CD14-positive monocyte (primary cell): ENCODE data around the gene DTNA. TPM values are rescaled to one million over a fixed set of nuclear protein-coding genes. Genes with fewer than 3 reads are reported as not detected.

Experiments
- DNase-seq, 3 donors: peaks; one replicate each; pipeline ENCODE4 v3.0.0-alpha.2; 2011 to 2022
- H2AFZ ChIP-seq: 2 replicates; pipeline ENCODE4 v1.6.0; 2012; ENCODE audit warnings: mild to moderate bottlenecking, low read depth, low read length, inconsistent platforms; ENCODE audit not compliant: insufficient read depth, poor library complexity, severe bottlenecking
- H3K27ac ChIP-seq, 2 donors: 1 replicate in 1 of 2; 2 replicates in 1 of 2; pipeline ENCODE4 v1.5.1; 2012 to 2013; ENCODE audit warnings: low read length in 2 of 2, control low read depth in 1 of 2, inconsistent platforms in 1 of 2, low read depth in 1 of 2, mild to moderate bottlenecking in 1 of 2
- H3K27me3 ChIP-seq, 2 donors: one replicate each; pipeline versions ENCODE4 v1.6.0 to v1.6.1; 2011 to 2013; ENCODE audit warnings: low read length in 2 of 2; ENCODE audit not compliant: control insufficient read depth in 2 of 2, insufficient read depth in 2 of 2
- H3K36me3 ChIP-seq, 2 donors: replicated peaks in 1 of 2; 1 replicate in 1 of 2; 2 replicates in 1 of 2; pipeline versions ENCODE4 v1.5.1 to v1.6.1; 2012 to 2013; ENCODE audit warnings: low read length in 2 of 2, control low read depth in 1 of 2, inconsistent platforms in 1 of 2, mild to moderate bottlenecking in 1 of 2; ENCODE audit not compliant: insufficient read depth in 2 of 2, control insufficient read depth in 1 of 2
- H3K4me1 ChIP-seq, 2 donors: 1 replicate in 1 of 2; 2 replicates in 1 of 2; pipeline versions ENCODE4 v1.5.1 to v1.6.1; 2012 to 2013; ENCODE audit warnings: low read length in 2 of 2, control low read depth in 1 of 2, inconsistent platforms in 1 of 2, mild to moderate bottlenecking in 1 of 2, moderate library complexity in 1 of 2; ENCODE audit not compliant: insufficient read depth in 2 of 2, control insufficient read depth in 1 of 2
- H3K4me2 ChIP-seq: replicated peaks from 2 replicates; pipeline ENCODE3; 2012; ENCODE audit warnings: low read length, moderate library complexity, mild to moderate bottlenecking; ENCODE audit not compliant: poor library complexity, severe bottlenecking; ENCODE audit errors: extremely low read depth
- H3K4me3 ChIP-seq, 3 experiments: fragments of 200-600 bp in 1 of 3; sonication (generic) in 1 of 3; replicated peaks in 1 of 3; 1 replicate in 2 of 3; 2 replicates in 1 of 3; pipeline ENCODE4 v1.5.1; 2011 to 2013; ENCODE audit warnings: low read length in 3 of 3, mild to moderate bottlenecking in 3 of 3, control low read depth in 2 of 3, low read depth in 2 of 3, inconsistent platforms in 1 of 3, moderate library complexity in 1 of 3
- H3K79me2 ChIP-seq: 2 replicates; pipeline ENCODE4 v1.6.0; 2012; ENCODE audit warnings: mild to moderate bottlenecking, control low read depth, inconsistent platforms, low read length, moderate library complexity; ENCODE audit not compliant: insufficient read depth
- H3K9ac ChIP-seq: 2 replicates; pipeline ENCODE4 v1.6.0; 2017; ENCODE audit warnings: low read length, mild to moderate bottlenecking; ENCODE audit not compliant: insufficient read depth, poor library complexity, severe bottlenecking
- H3K9me3 ChIP-seq, 2 donors: replicated peaks in 1 of 2; 1 replicate in 1 of 2; 2 replicates in 1 of 2; pipeline versions ENCODE4 v1.5.1 to v1.6.1; 2012 to 2013; ENCODE audit warnings: low read length in 2 of 2, control low read depth in 1 of 2; ENCODE audit not compliant: control insufficient read depth in 1 of 2, insufficient read depth in 1 of 2
- H4K20me1 ChIP-seq: 2 replicates; pipeline ENCODE4 v1.6.0; 2012; ENCODE audit warnings: mild to moderate bottlenecking, low read length, control low read depth, moderate library complexity; ENCODE audit not compliant: insufficient read depth
- H3K27ac Mint-ChIP-seq, 7 donors: one replicate each; pipeline ENCODE4 v1.8.0; 2020; ENCODE audit warnings: mild to moderate bottlenecking in 7 of 7, mixed read lengths in 7 of 7, moderate library complexity in 6 of 7, inconsistent platforms in 2 of 7
- H3K27me3 Mint-ChIP-seq, 3 donors: one replicate each; pipeline ENCODE4 v1.8.0; 2021 to 2022; ENCODE audit warnings: low read depth in 3 of 3, mild to moderate bottlenecking in 3 of 3, mixed read lengths in 3 of 3, moderate library complexity in 3 of 3, inconsistent platforms in 1 of 3
- H3K36me3 Mint-ChIP-seq, 2 donors: one replicate each; pipeline ENCODE4 v1.8.0; 2020; ENCODE audit warnings: mixed read lengths in 2 of 2, inconsistent platforms in 1 of 2, mild to moderate bottlenecking in 1 of 2
- H3K4me1 Mint-ChIP-seq: one replicate; pipeline ENCODE4 v1.8.0; 2020; ENCODE audit warnings: mild to moderate bottlenecking, mixed read lengths
- H3K4me3 Mint-ChIP-seq, 2 donors: one replicate each; pipeline ENCODE4 v1.8.0; 2020; ENCODE audit warnings: mild to moderate bottlenecking in 2 of 2, mixed read lengths in 2 of 2, moderate library complexity in 1 of 2
- H3K9me3 Mint-ChIP-seq, 7 donors: one replicate each; pipeline ENCODE4 v1.8.0; 2020 to 2022; ENCODE audit warnings: mixed read lengths in 7 of 7, mild to moderate bottlenecking in 6 of 7, moderate library complexity in 6 of 7, inconsistent platforms in 2 of 7
- WGBS: methylation state at CpG from one replicate; pipeline ENCODE4 v1.1.5; 2013; ENCODE audit warnings: missing lambda C conversion rate; ENCODE audit not compliant: insufficient coverage; 5-methylcytosine and 5-hydroxymethylcytosine counted together
- intact Hi-C, 2 donors: fragments of 100-400 bp; cut with micrococcal nuclease; formaldehyde crosslinking; loops; one replicate each; pipeline versions ENCODE4 v1.15.0 to v1.15.1; 2023
- polyA plus RNA-seq, 3 donors: library from polyadenylated mRNA; depleted of rRNA in 1 of 3; unstranded in 2 of 3; stranded (reverse) in 1 of 3; fragments of 300-500 nt in 2 of 3; fragments of >200 nt in 1 of 3; fragmentation: Illumina TruSeq in 2 of 3; gene quantifications; 1 replicate in 2 of 3; 2 replicates in 1 of 3; pipeline ENCODE4 v1.2.3, GENCODE V29; 2012 to 2021
- TF ChIP-seq, protein P1 (sequence below): fragments of 200-600 bp; IDR thresholded peaks from one replicate; pipeline ENCODE4 v1.8.0; 2022; ENCODE audit warnings: antibody characterized with exemption, mild to moderate bottlenecking

The DTNA gene
- polyA plus RNA-seq, 3 donors: 0.53 to 2.3 (median 0.76) TPM

DNA sequence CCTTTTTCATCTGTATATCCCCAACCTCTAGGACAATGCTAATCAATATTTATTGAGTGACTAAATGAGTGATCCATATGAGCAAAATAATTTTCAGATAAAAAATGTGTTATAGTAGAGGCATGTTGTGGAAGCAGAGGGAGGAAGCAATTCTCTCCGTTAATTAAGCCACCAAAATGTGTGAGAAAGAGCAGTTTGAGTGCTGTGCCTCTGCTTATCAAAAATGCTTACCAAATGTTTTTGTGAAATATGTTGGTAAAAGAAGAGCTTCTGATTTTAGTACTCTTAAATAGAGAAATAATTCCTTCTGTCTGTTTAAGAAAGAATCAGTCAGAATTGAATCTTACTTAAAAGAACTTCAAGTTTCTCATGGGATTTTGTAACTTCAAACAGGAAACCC, 90.3 kb downstream of the DTNA start:
- Histone ChIP-seq H2AFZ (no peak overlapping the region), H3K79me2 (no peaks in the 10 kb centered on the region), H3K9me3 (no peaks in the 10 kb centered on the region), H3K4me1 (no peaks in the 10 kb centered on the region), H4K20me1 (no peaks in the 10 kb centered on the region), H3K27me3 (no peaks in the 10 kb centered on the region), H3K4me3 (no peak overlapping the region), H3K4me2 (no peak overlapping the region), H3K36me3 (no peaks in the 10 kb centered on the region), H3K27ac (no peak overlapping the region), H3K9ac (no peak overlapping the region)
- DNase-seq: no peak
- intact Hi-C loops: no loop called here
- Mint-ChIP-seq H3K4me1 (no peaks in the 10 kb centered on the region), H3K27ac (no peak overlapping the region), H3K36me3 (no peaks in the 10 kb centered on the region), H3K27me3 (no peaks in the 10 kb centered on the region), H3K4me3 (no peak overlapping the region), H3K9me3 (no peaks in the 10 kb centered on the region)
- TF ChIP-seq, protein P1, sequence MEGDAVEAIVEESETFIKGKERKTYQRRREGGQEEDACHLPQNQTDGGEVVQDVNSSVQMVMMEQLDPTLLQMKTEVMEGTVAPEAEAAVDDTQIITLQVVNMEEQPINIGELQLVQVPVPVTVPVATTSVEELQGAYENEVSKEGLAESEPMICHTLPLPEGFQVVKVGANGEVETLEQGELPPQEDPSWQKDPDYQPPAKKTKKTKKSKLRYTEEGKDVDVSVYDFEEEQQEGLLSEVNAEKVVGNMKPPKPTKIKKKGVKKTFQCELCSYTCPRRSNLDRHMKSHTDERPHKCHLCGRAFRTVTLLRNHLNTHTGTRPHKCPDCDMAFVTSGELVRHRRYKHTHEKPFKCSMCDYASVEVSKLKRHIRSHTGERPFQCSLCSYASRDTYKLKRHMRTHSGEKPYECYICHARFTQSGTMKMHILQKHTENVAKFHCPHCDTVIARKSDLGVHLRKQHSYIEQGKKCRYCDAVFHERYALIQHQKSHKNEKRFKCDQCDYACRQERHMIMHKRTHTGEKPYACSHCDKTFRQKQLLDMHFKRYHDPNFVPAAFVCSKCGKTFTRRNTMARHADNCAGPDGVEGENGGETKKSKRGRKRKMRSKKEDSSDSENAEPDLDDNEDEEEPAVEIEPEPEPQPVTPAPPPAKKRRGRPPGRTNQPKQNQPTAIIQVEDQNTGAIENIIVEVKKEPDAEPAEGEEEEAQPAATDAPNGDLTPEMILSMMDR: no peak
- 100% methylated on average over 1 of the region's 1 CpG for WGBS

DNA sequence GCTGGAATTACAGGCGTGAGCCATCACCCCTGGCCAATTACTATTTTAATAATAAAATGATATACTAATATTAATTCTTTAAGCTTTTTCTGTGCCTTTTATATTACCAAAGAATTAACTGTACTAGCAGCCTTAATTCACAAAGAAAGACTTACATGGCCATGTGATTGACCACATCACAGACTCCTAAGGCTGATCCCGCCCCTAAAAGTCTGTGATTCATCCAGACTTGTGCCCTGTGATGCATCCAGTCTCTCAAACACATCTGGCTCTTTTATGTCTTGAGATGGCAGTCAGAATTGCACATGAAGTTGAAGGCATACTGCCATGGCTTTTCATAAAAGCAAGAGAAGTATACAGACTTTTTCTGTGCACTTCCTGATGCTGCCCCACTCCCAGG, 91.7 kb downstream of the DTNA start:
- intact Hi-C loops: no loop called here
- no peaks in the 10 kb centered on the region for H3K9me3 Mint-ChIP-seq
- Histone ChIP-seq H3K27ac (no peak overlapping the region), H3K4me3 (no peak overlapping the region), H3K4me2 (no peak overlapping the region), H3K27me3 (no peaks in the 10 kb centered on the region), H2AFZ (no peak overlapping the region), H3K79me2 (no peaks in the 10 kb centered on the region), H4K20me1 (no peaks in the 10 kb centered on the region), H3K4me1 (no peaks in the 10 kb centered on the region), H3K9ac (no peak overlapping the region), H3K36me3 (no peaks in the 10 kb centered on the region), H3K9me3 (no peaks in the 10 kb centered on the region)
- DNase-seq: no peak
- no peaks in the 10 kb centered on the region for H3K4me1 Mint-ChIP-seq
- no peaks in the 10 kb centered on the region for H3K36me3 Mint-ChIP-seq
- H3K27me3 Mint-ChIP-seq: no peaks in the 10 kb centered on the region
- no peak overlapping the region for H3K4me3 Mint-ChIP-seq
- no peak overlapping the region for H3K27ac Mint-ChIP-seq
- TF ChIP-seq, protein P1: no peak
- no CpG with 5 or more reads among the region's 2 CpGs for WGBS
